AG04450 (cell line): ENCODE results near the gene HOXD4. TPM values are rescaled to one million over a fixed set of nuclear protein-coding genes. Genes with fewer than 3 reads are reported as not detected.

ENCODE experiments used
- CTCF ChIA-PET: fragments of 300-600, 350-600 bp; formaldehyde crosslinking; extraction: SDS; loops from one replicate; lab custom pipeline; 2022; ENCODE audit warnings: antibody characterized with exemption, inconsistent platforms; lab: Charles Lee
- POLR2A ChIA-PET: fragments of 350-600 bp; formaldehyde crosslinking; extraction: SDS; loops from one replicate; lab custom pipeline; 2021; ENCODE audit warnings: antibody characterized with exemption, inconsistent platforms; lab: Yijun Ruan, JAX
- DNase-seq: peaks from one replicate; pipeline ENCODE4 v3.0.0-alpha.2; 2011; ENCODE audit warnings: low read depth, low spot score
- H3K27ac ChIP-seq: one replicate; pipeline ENCODE4 v1.5.1; 2012; ENCODE audit warnings: low read depth, low read length, control low read depth
- H3K27me3 ChIP-seq: one replicate; pipeline ENCODE4 v1.6.0; 2012; ENCODE audit warnings: low read length; ENCODE audit not compliant: control insufficient read depth, insufficient read depth
- H3K4me3 ChIP-seq: 2 replicates; pipeline ENCODE4 v1.5.1; 2011; ENCODE audit warnings: mild to moderate bottlenecking, low read depth, low read length, control low read depth
- H3K9me3 ChIP-seq: 2 replicates; pipeline ENCODE4 v1.5.1; 2012; ENCODE audit warnings: low read length; ENCODE audit not compliant: control insufficient read depth, insufficient read depth
- polyA plus RNA-seq: library from polyadenylated mRNA; depleted of rRNA; stranded (reverse); fragments of >200 nt; gene quantifications from 2 replicates; pipeline ENCODE4 v1.2.3, GENCODE V29; 2011
- TF ChIP-seq, protein P1 (sequence below): IDR thresholded peaks from 2 replicates; pipeline ENCODE4 v1.5.1; 2011; ENCODE audit warnings: low read depth, low read length, control low read depth, inconsistent platforms

The HOXD4 gene
- polyA plus RNA-seq, 1 experiment = not detected

DNA sequence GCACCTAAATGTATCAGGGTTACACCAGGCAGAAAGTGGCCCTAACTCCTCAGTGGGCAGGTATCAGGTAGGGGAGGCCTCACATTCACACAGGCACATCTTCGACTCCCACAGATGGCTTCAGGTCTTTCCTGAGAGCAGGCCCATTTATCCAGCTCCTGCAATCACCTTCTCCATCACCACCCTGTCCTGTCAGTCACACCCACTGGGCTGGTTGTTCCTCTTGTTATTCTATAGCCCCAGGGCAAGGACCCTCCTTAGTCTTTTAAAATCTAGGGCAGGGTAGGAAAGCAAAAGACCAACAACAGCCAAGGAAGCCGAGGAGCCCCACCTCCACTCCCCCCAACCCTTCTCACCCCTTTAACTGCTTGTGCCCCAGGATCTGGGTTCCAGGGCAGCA, 9.1 kb upstream of the HOXD4 start:
- ChIA-PET POLR2A (no interaction called here), CTCF (interaction anchor here (1.4 to 3.1 kb wide), 2 partner anchors 312 to 497 kb away, joined by 4 to 21 read pairs; no protein-coding TSS in a partner anchor)
- H3K27me3 ChIP-seq = peaks cover 79% of the 10 kb centered on the region
- TF ChIP-seq, protein P1, sequence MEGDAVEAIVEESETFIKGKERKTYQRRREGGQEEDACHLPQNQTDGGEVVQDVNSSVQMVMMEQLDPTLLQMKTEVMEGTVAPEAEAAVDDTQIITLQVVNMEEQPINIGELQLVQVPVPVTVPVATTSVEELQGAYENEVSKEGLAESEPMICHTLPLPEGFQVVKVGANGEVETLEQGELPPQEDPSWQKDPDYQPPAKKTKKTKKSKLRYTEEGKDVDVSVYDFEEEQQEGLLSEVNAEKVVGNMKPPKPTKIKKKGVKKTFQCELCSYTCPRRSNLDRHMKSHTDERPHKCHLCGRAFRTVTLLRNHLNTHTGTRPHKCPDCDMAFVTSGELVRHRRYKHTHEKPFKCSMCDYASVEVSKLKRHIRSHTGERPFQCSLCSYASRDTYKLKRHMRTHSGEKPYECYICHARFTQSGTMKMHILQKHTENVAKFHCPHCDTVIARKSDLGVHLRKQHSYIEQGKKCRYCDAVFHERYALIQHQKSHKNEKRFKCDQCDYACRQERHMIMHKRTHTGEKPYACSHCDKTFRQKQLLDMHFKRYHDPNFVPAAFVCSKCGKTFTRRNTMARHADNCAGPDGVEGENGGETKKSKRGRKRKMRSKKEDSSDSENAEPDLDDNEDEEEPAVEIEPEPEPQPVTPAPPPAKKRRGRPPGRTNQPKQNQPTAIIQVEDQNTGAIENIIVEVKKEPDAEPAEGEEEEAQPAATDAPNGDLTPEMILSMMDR = no peak
- H3K9me3 ChIP-seq = peaks cover 9% of the 10 kb centered on the region
- H3K4me3 ChIP-seq = no peak overlapping the region
- DNase-seq = no peak
- H3K27ac ChIP-seq = no peak overlapping the region

DNA sequence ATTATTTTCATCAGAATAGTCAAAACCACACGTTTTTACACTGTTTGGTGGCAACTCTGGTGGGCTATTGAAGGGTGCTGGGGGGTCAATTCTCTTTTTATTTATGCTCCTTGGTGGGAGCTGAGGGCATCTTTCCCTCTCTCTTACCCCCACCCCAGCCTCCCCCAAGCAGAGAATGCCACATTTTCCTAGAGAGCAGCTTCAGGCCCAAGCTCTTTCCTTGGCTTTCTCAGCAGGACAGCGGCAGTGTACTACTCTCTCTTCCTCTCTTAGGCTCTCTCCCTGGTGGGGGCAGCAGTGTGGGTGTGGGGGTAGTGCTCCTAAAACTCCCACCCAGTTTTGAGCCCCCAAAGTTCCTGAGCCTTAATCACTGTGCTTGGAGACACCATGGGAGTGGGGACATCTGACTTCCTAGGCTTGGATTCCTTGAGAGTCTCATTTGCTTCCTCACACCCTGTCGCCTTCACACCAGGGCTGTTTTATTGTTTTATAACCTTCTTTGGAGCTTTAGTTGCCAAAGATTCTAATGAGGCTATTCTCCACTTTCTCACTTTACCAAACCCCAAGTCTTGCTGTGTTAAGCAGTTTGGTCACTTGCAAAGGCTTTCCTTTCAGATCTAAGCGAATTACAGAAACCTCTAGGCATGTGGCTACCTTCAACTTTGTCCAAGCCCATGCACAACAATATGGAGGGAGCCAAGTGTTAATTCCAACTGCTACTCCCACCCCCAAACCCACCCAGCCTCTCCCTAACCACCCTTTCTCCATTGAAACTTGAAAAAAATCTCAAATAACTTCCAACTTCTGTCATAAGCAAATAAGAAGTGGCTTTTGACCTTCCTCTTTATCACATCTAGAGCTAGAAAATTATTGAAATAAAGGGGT, 6.0 kb upstream of the HOXD4 start:
- Histone ChIP-seq H3K9me3 (peaks cover 5% of the 10 kb centered on the region; the same call in 1 of the 2 replicates), H3K4me3 (no peak overlapping the region), H3K27ac (no peak overlapping the region), H3K27me3 (peaks cover 80% of the 10 kb centered on the region)
- POLR2A ChIA-PET = no interaction called here
- CTCF ChIA-PET = interaction anchor here (1.0 to 3.1 kb wide), 6 partner anchors 19 to 509 kb away, joined by 3 to 21 read pairs (median 8); no protein-coding TSS in a partner anchor
- DNase-seq = no peak
- TF ChIP-seq, protein P1 = no peak

DNA sequence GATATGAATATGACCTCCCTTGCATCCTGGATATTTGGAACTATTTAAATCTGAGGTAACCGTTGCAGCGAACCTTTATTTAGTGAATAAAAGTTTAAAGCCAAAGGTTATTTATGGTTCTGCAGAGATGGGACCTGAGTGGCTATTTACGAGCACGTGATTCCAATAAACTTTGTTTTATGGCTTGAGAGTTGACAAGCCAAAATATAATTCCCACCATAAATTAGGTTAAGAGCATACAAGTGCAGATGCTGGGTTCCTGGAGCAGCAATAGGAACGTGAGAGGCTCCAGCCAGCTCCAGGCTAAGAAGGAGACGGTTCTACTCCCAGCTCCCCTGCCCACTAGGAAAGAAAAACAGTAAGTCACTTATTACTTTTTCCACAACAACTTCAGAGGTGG, 5.2 kb upstream of the HOXD4 start:
- Histone ChIP-seq H3K27me3 (peaks cover 81% of the 10 kb centered on the region), H3K4me3 (no peak overlapping the region), H3K27ac (no peak overlapping the region), H3K9me3 (peaks cover 4% of the 10 kb centered on the region; the same call in 1 of the 2 replicates)
- ChIA-PET POLR2A (no interaction called here), CTCF (interaction anchor here (1.0 kb wide), 1 partner anchor 309 kb away, joined by 10 read pairs; no protein-coding TSS in a partner anchor)
- TF ChIP-seq, protein P1 = no peak
- DNase-seq = no peak

DNA sequence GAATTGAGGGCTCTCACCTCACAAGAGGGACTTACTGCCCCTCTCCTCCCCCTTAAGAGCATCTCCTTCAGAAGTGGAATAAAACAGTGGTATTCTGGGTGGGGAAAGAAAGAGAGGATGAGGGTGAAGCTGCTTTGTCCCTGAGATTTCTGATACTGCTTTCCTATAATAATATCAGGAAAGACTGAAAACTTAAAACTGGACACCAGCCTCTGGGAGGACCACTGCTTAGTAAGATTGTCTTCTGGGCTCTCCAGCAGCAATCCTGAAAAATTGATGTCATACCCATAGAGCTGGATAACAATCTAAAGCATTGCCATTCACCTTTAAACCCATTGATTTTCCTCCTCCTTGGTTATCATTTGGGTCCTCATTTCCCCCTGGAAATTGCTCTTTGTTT, 4.7 kb upstream of the HOXD4 start:
- DNase-seq = no peak
- Histone ChIP-seq H3K27me3 (peaks cover 82% of the 10 kb centered on the region), H3K9me3 (peaks cover 4% of the 10 kb centered on the region; the same call in 1 of the 2 replicates), H3K27ac (no peak overlapping the region), H3K4me3 (no peak overlapping the region)
- TF ChIP-seq, protein P1 = no peak
- ChIA-PET POLR2A (no interaction called here), CTCF (no interaction called here)
